GM12864 (cell line): ENCODE results near the gene PELI2.

Source experiments
- DNase-seq: peaks from one replicate; pipeline ENCODE4 v3.0.0-alpha.2; 2011; ENCODE audit warnings: low read depth
- H3K4me3 ChIP-seq: 2 replicates; pipeline ENCODE4 v1.5.1; 2011; ENCODE audit warnings: mild to moderate bottlenecking, low read depth, low read length, control low read depth
- TF ChIP-seq, protein P1 (sequence below): IDR thresholded peaks from 2 replicates; pipeline ENCODE4 v1.5.1; 2011; ENCODE audit warnings: low read depth, mild to moderate bottlenecking, moderate library complexity, low read length, control low read depth, inconsistent platforms; ENCODE audit errors: missing control alignments

Gene PELI2

DNA sequence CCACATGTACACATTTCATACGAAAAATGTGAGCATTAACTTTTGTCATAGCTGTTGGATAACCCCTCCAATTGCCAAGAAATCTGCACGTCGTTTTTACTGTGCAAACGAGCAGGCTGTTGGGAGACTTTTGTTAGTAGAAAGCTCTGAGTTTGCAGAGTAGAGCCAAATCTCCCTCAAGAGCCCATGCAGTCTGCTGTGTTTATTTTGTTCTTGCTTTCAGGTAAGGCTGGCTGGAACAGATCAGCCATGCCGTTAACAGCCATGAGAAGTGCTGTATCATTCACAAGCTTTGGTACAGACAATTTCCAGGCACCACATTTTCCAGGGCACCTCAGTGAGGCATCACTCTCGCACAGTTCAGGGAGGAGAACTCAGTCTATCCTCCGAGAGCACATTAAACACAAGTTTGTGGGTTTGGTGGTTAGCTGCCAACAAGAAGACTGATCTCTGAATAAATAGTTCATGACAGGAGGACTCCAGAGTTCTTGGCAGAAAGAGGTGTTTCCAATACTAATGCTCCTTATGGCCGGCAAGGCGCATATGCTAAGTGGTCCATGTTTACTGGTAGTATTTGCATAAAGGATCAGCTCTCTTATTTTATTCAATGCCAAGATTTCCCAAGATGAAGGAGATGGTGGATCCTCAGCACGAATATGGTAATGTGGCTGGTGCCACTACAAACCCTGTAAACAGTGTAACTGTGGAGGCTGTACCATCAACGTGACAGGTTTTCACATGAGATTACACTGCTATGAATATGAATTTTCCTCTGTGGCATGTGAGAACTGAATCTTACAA is 30.3 kb upstream of the PELI2 start:
- DNase-seq: no peak
- no peak overlapping the region for H3K4me3 ChIP-seq
- TF ChIP-seq, protein P1, sequence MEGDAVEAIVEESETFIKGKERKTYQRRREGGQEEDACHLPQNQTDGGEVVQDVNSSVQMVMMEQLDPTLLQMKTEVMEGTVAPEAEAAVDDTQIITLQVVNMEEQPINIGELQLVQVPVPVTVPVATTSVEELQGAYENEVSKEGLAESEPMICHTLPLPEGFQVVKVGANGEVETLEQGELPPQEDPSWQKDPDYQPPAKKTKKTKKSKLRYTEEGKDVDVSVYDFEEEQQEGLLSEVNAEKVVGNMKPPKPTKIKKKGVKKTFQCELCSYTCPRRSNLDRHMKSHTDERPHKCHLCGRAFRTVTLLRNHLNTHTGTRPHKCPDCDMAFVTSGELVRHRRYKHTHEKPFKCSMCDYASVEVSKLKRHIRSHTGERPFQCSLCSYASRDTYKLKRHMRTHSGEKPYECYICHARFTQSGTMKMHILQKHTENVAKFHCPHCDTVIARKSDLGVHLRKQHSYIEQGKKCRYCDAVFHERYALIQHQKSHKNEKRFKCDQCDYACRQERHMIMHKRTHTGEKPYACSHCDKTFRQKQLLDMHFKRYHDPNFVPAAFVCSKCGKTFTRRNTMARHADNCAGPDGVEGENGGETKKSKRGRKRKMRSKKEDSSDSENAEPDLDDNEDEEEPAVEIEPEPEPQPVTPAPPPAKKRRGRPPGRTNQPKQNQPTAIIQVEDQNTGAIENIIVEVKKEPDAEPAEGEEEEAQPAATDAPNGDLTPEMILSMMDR: no peak

DNA sequence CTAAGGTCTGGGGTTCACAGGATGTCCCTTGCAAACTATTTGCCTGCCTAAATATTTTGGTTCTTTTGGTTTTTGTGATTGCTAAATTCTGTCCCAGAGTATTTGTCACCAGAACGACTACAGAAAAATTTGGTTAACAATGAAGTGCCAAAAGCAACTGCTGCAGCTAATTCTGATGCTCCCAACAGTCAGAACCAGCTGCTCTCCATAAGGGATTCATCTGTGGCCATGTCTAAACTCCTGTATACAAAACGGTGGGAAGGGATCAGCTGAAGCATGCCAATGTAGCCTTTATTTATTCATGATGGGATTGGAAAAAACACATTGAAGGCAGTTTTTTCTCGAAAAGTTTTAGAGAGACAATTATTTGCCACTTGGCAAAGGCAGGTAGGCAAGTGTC is 29.3 kb upstream of the PELI2 start:
- TF ChIP-seq, protein P1: no peak
- no peak overlapping the region for H3K4me3 ChIP-seq
- no peak for DNase-seq

DNA sequence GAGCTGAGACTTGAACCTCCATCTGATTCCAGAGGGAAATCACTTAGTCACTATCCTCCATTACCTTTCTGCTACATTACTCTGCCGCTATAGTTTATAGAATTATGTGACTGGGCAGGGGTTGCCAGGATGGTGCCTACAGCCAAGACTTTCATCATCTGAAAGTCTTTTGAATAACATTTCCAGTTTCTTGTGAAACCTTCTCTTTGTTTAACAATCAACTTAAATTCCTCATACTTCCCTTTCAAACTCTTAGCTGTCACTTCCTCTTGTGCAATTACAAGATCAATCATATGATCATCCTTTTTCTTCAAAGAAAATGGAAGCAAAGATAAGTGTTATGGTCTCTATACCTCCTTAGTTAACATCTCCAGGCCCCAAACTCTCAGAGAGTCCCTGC is 25.4 kb upstream of the PELI2 start:
- H3K4me3 ChIP-seq: no peak overlapping the region
- TF ChIP-seq, protein P1: no peak
- DNase-seq: no peak

DNA sequence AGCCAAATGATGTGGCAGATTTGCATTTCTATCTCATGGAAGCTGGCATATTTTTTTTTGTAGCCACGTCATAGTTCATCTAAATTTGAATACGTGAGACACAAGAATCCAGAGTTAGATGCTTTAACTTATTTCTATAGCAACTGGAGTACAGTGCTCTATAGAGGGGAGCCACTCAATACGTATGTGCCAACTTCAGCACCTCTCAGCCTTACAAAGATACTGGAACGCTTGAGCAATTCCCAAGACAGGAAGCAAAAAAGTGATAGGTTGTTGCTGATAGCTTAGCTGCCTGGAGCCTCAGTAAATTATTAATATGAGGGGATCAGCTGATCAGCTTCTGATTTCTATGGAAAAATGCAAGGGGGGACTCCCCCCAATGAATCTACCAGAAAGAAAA is 24.1 kb upstream of the PELI2 start:
- TF ChIP-seq, protein P1: no peak
- no peak overlapping the region for H3K4me3 ChIP-seq
- no peak for DNase-seq

DNA sequence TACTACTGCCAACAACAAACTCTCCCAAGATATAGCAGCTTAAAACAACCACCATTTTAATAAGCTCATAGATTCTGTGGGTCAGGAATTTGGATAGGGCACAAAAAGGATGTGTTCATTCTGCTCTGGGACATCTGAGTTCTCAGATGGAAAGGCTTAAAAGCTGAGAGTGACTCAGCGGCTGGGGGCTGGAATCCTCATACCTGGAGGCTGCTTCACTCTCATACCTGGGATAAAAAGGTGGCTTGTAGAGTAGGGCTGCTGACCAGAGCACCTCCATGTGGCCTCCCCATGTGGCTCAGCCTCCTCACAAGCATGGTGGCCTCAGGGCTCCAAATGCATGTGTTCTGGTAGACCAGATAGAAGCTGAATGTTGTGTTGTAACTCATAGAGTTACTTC is 20.2 kb upstream of the PELI2 start:
- DNase-seq: no peak
- TF ChIP-seq, protein P1: no peak
- H3K4me3 ChIP-seq: no peak overlapping the region

DNA sequence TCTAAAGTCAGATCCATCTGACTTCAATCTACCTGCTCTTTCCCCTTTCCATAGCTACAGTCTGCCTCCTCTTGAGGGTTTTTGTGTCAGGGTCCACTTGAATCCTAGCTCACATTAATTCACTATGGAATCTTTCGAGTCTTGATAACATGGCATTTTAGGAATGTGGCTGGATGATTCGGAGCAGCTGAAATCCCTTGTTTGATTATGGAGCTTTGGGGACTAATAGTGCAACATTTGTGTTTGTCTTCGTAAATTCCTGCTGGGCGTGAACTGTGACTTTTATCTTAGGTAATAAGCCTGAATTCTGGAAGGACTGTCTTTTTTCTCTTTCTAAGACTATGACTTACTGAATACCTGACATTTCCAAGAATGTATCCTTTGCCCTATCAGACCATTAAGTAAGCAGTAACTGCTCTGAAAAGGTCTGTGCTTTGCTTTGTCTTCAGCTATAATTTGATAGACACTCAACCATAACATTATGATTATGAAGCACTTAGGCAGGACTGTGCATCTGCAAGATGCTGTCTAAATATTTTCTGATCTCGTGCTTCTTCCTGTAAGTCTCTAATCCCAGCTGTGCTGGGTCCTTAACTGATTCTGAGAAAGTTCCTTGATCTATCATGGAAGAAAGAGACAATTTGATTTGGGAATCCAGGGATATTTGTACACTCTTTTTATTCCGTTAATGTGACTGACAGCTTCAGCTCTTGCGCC is 19.0 kb upstream of the PELI2 start:
- no peak for DNase-seq
- TF ChIP-seq, protein P1: no peak
- no peak overlapping the region for H3K4me3 ChIP-seq

DNA sequence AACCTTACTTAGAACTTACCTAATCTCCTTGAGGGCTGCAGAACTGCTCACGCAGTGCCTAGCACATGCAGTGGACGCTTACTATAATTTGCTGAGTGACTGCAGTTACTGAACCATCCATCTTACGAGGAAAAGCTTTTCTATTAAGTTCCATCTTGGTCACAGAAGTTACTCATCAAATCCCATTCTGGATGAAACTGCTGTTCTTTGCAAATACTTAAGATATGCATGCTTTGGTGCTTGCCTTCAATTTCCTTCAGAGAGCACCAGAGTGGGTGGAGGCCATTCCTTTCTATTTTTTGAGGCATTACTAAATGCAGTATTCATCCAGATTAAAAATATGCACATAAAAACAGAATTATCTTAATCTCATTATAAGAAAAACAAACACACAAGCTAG is 17.7 kb upstream of the PELI2 start:
- DNase-seq: no peak
- no peak overlapping the region for H3K4me3 ChIP-seq
- TF ChIP-seq, protein P1: no peak
